Epithelial cell of esophagus (primary cell): Measurements from ENCODE around the gene CFAP251.

Experiments used
- DNase-seq: peaks from one replicate; pipeline ENCODE4 v3.0.0; 2010; ENCODE audit warnings: low read depth
- H3K4me3 ChIP-seq: 2 replicates; pipeline ENCODE4 v1.5.1; 2011; ENCODE audit warnings: mild to moderate bottlenecking, low read length, control low read depth
- TF ChIP-seq, protein P1 (sequence below): IDR thresholded peaks from 2 replicates; pipeline ENCODE4 v1.5.1; 2011; ENCODE audit warnings: low read depth, mild to moderate bottlenecking, low read length, control low read depth, inconsistent platforms; ENCODE audit not compliant: insufficient read depth; ENCODE audit errors: missing control alignments

CFAP251 gene

DNA sequence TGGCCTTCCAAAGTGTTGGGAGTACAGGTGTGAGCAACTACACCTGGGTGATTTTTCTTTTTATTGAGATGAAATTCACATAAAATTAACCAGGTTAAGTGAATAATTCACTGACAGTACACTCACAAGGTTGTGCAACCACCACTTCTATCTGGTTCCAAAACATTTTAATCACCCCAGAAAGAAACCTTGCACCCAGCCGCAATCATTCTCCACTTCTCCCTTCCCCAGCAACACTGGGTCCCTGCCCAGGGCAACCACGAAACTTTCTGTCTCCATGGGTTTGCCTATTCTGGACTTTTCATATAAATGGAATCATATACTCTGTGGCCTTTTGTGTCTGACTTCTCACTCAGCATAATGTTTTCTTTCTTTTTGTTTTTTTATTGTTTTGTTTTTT lies 133.9 kb downstream of the CFAP251 start:
- TF ChIP-seq, protein P1, sequence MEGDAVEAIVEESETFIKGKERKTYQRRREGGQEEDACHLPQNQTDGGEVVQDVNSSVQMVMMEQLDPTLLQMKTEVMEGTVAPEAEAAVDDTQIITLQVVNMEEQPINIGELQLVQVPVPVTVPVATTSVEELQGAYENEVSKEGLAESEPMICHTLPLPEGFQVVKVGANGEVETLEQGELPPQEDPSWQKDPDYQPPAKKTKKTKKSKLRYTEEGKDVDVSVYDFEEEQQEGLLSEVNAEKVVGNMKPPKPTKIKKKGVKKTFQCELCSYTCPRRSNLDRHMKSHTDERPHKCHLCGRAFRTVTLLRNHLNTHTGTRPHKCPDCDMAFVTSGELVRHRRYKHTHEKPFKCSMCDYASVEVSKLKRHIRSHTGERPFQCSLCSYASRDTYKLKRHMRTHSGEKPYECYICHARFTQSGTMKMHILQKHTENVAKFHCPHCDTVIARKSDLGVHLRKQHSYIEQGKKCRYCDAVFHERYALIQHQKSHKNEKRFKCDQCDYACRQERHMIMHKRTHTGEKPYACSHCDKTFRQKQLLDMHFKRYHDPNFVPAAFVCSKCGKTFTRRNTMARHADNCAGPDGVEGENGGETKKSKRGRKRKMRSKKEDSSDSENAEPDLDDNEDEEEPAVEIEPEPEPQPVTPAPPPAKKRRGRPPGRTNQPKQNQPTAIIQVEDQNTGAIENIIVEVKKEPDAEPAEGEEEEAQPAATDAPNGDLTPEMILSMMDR, result no peak
- H3K4me3 ChIP-seq, result no peak overlapping the region
- no peak for DNase-seq
